ENCODE data around the gene HMOX2. TPM values are rescaled to one million over a fixed set of nuclear protein-coding genes. Genes with fewer than 3 reads are reported as not detected.
A peak's percentile ranks its signal among the peaks of the same experiment; 100 is the strongest.

Gene HMOX2
- total RNA-seq, 1 donor from 2014 or later, result 52.8 TPM

DNA sequence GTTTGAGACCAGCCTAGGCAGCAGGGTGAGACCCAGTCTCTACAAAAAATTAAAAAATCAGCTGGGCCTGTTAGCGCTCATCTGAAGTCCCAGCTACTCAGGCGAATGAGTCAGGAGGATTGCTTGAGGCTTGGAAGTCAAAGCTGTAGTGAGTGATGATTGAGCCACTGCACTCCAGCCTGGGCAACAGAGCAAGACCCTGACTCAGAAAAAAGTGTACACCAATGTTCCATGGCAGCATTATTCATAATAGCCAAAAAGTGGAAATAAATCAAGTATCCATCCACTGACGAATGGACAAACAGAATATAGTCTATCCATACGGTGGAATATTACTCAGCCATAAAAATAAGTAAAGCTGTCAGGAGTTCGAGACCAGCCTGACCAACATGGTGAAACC lies 4.3 kb upstream of the HMOX2 start:
- no peaks in the 10 kb centered on the region for H3K27me3 ChIP-seq
- intact Hi-C loops (cut with DNase I), result no loop called here
- no peak overlapping the region for H3K27ac ChIP-seq
- TF ChIP-seq CTCF (IDR thresholded peaks at IDR 0.05), result no peak
- no peak for DNase-seq (ENCODE audit: extremely low spot score in 2 of 2)
- H3K4me1 ChIP-seq, result peaks cover 27% of the 10 kb centered on the region
- H3K36me3 ChIP-seq, result peaks cover 0 to 12% of the 10 kb centered on the region in 2 donors
- no peak overlapping the region for H3K4me3 ChIP-seq
- no peaks in the 10 kb centered on the region for H3K9me3 ChIP-seq

DNA sequence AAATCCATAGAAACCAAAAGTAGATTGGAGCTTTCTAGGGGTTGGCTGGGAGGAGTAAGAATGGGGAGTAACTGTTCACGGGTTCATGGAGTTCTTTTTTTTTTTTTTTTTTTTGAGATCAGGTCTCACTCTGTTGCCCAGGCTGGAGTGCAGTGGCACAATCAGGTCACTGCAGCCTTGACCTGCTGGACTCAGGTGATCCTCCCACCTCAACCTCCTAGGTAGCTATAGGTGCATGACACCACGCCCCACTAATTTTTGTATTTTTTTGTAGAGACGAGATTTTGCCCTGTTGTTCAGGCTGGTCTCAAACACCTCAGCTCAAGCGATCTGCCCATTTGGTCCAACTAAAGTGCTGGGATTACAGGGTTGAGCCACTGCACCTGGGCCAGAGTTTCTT lies 3.3 kb upstream of the HMOX2 start:
- no peaks in the 10 kb centered on the region for H3K27me3 ChIP-seq
- H3K36me3 ChIP-seq, result peaks cover 0 to 6% of the 10 kb centered on the region in 2 donors
- H3K4me1 ChIP-seq, result peaks cover 37% of the 10 kb centered on the region
- no peak overlapping the region for H3K27ac ChIP-seq
- no peak for DNase-seq (ENCODE audit: extremely low spot score in 2 of 2)
- intact Hi-C loops (cut with DNase I), result no loop called here
- H3K4me3 ChIP-seq, result no peak overlapping the region
- H3K9me3 ChIP-seq, result no peaks in the 10 kb centered on the region
- no peak for TF ChIP-seq POLR2AphosphoS5 (IDR thresholded peaks at IDR 0.05; ENCODE audit: insufficient read depth in 1 of 2, low read depth in 1 of 2)
- TF ChIP-seq POLR2A (IDR thresholded peaks at IDR 0.05), result no peak
- TF ChIP-seq CTCF (IDR thresholded peaks at IDR 0.05), result no peak

- TF ChIP-seq POLR2A (IDR thresholded peaks at IDR 0.05) (peak in 1 of 2 donors; percentile 25), POLR2AphosphoS5 (IDR thresholded peaks at IDR 0.05; ENCODE audit: insufficient read depth in 1 of 2, low read depth in 1 of 2) (peak; percentile 85 to 91), CTCF (IDR thresholded peaks at IDR 0.05) (no peak)
- H3K4me1 ChIP-seq, result peaks cover 37% of the 10 kb centered on the region
- intact Hi-C loops (cut with DNase I), result no loop called here
- H3K9me3 ChIP-seq, result no peaks in the 10 kb centered on the region
- DNase-seq (ENCODE audit: extremely low spot score in 2 of 2), result peak in 1 of 2 donors; percentile 91
- H3K27ac ChIP-seq, result peak within 1 kb of the TSS; percentile 83
- H3K36me3 ChIP-seq, result no peaks in the 10 kb centered on the region
- H3K4me3 ChIP-seq, result peak within 1 kb of the TSS; percentile 69 to 92
- H3K27me3 ChIP-seq, result no peaks in the 10 kb centered on the region
Observed at GRCh38 chr16:4474192-4474961, 1.8 kb upstream of the HMOX2 start, which contains the start of gene NMRAL1. Gene NMRAL1, minus strand, starts transcription at chr16:4474625. Its CDS starts 493 bp downstream, at chr16:4474132.

DNA sequence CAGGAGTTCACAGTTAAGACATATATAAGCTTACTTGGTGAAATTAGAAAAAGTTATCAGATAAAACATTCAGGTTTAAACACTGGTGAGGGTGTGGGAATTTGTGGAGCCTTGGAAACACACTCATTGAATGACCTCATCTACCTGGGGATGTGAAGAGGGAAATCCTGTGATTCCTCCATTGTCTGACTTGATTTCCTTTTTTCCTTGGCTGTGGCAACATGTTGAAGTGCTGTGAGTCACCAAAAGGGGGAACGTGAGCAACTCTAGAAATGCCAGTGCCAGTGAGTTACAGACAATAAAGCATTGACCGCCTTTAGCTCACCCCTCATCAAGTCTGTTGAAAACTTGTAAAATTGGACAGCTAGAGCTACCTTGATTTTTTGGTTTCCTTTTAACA lies 1.8 kb downstream of the HMOX2 start:
- DNase-seq (ENCODE audit: extremely low spot score in 2 of 2), result no peak
- TF ChIP-seq CTCF (IDR thresholded peaks at IDR 0.05), result no peak
- TF ChIP-seq POLR2AphosphoS5 (IDR thresholded peaks at IDR 0.05; ENCODE audit: insufficient read depth in 1 of 2, low read depth in 1 of 2), result peak in 1 of 2 donors; percentile 17
- TF ChIP-seq POLR2A (IDR thresholded peaks at IDR 0.05), result no peak
- H3K27ac ChIP-seq, result no peak overlapping the region

DNA sequence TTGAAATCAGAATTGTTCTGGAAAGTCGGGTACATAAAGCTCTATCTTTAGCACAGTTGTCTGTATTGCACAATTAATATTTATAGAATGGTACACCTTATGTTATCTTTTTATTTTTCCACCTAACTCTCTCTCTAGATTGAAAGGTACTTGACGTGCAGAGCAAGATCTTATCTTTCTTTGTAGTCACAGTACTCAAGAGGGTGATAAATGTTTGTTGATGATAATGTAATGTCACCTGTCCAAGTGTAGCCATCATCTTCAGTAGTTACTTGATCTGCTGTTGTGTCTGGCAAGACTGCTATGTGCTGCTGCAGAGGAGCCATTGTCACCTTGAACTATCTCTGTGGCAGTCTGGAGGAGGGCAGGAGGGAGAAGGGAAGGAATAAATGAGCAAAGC lies 5.3 kb downstream of the HMOX2 start:
- intact Hi-C loops (cut with DNase I), result no loop called here
- TF ChIP-seq POLR2AphosphoS5 (IDR thresholded peaks at IDR 0.05; ENCODE audit: insufficient read depth in 1 of 2, low read depth in 1 of 2), result no peak
- no peak for TF ChIP-seq CTCF (IDR thresholded peaks at IDR 0.05)
- TF ChIP-seq POLR2A (IDR thresholded peaks at IDR 0.05), result no peak
- peaks cover 9% of the 10 kb centered on the region for H3K4me1 ChIP-seq
- H3K27me3 ChIP-seq, result no peaks in the 10 kb centered on the region
- no peaks in the 10 kb centered on the region for H3K9me3 ChIP-seq
- peaks cover 0 to 4% of the 10 kb centered on the region in 2 donors for H3K36me3 ChIP-seq
- no peak overlapping the region for H3K27ac ChIP-seq
- no peak overlapping the region for H3K4me3 ChIP-seq
- no peak for DNase-seq (ENCODE audit: extremely low spot score in 2 of 2)

More for the DNA sequence above, 1.8 kb downstream of the HMOX2 start:
- Histone ChIP-seq H3K9me3 (no peaks in the 10 kb centered on the region), H3K4me1 (peaks cover 36% of the 10 kb centered on the region), H3K27me3 (no peaks in the 10 kb centered on the region), H3K36me3 (no peaks in the 10 kb centered on the region), H3K4me3 (no peak overlapping the region)
- intact Hi-C loops (cut with DNase I), result no loop called here

Data from vagina (tissue), 2 donors.